Gastrocnemius medialis (tissue), 4 donors: Measurements from ENCODE around the gene ZNF491. TPM values are rescaled to one million over a fixed set of nuclear protein-coding genes. Genes with fewer than 3 reads are reported as not detected.
"Not testable (repeated sequence)": the region's sequence is repeated elsewhere in the genome, so short reads cannot be mapped to it uniquely, and the experiment has no call there.

Experiments used
- ATAC-seq, 2 donors: fragments of 150-250 bp; one replicate each; pipeline ENCODE4 v1.9.1; 2016
- DNase-seq, 2 donors: peaks; one replicate each; pipeline ENCODE4 v3.0.0-alpha.2; 2019
- H3K27ac ChIP-seq, 4 donors: fragments of 200-600 bp; sonication (generic); 1 replicate in 1 of 4; 2 replicates in 3 of 4; pipeline ENCODE4 v1.5.1; 2016 to 2018; ENCODE audit warnings: mild to moderate bottlenecking in 2 of 4, moderate library complexity in 1 of 4
- H3K27me3 ChIP-seq, 3 donors: fragments of 200-600 bp; sonication (generic) in 2 of 3; 1 replicate in 1 of 3; 2 replicates in 2 of 3; pipeline versions ENCODE4 v1.5.1 to v1.6.0; 2016 to 2019; ENCODE audit warnings: mild to moderate bottlenecking in 1 of 3, moderate library complexity in 1 of 3
- H3K36me3 ChIP-seq, 2 donors: fragments of 200-600 bp; sonication (generic) in 1 of 2; one replicate each; pipeline ENCODE4 v1.5.1; 2017 to 2018
- H3K4me1 ChIP-seq, 2 donors: fragments of 200-600 bp; sonication (generic) in 1 of 2; one replicate each; pipeline ENCODE4 v1.5.1; 2016 to 2017; ENCODE audit warnings: mild to moderate bottlenecking in 2 of 2
- H3K4me3 ChIP-seq, 4 donors: fragments of 200-600 bp; sonication (generic) in 3 of 4; 1 replicate in 1 of 4; 2 replicates in 3 of 4; pipeline ENCODE4 v1.5.1; 2016 to 2019; ENCODE audit warnings: mild to moderate bottlenecking in 2 of 4
- H3K9me3 ChIP-seq, 3 donors: fragments of 200-600 bp; sonication (generic) in 2 of 3; 1 replicate in 1 of 3; 2 replicates in 2 of 3; pipeline ENCODE4 v1.5.1; 2016 to 2019
- CTCF ChIP-seq, 5 experiments: fragments of 450-650 bp in 3 of 5; fragments of 200-600 bp in 2 of 5; sonication (generic) in 2 of 5; IDR thresholded peaks in 4 of 5; conservative IDR thresholded peaks in 1 of 5; 1 replicate in 4 of 5; 2 replicates in 1 of 5; pipeline ENCODE4 v1.5.1; 2016 to 2019; ENCODE audit warnings: antibody characterized with exemption in 5 of 5, mild to moderate bottlenecking in 3 of 5, moderate library complexity in 3 of 5
- POLR2A ChIP-seq, 2 donors: fragments of 450-650 bp; IDR thresholded peaks; one replicate each; pipeline ENCODE4 v1.6.1; 2017; ENCODE audit warnings: antibody characterized with exemption in 2 of 2, mild to moderate bottlenecking in 2 of 2, moderate library complexity in 2 of 2
- in situ Hi-C, 4 donors: fragments of 200-750 bp; cut with MboI; loops; one replicate each; pipeline versions ENCODE4 v1.15.0 to v1.8.0; 2017; ENCODE audit warnings: low sequenced_read_pairs in 4 of 4
- intact Hi-C: fragments of 100-400 bp; cut with DNase I; formaldehyde crosslinking; loops from one replicate; pipeline ENCODE4 v1.15.1; 2023; ENCODE audit warnings: low total_unique reads
- total RNA-seq, 4 donors: library from RNA; depleted of rRNA; stranded (reverse); fragments of >200 nt; gene quantifications; one replicate each; pipeline versions ENCODE4 v1.1.0 to v1.2.3, GENCODE V29; 2016

Gene ZNF491
- total RNA-seq, 4 donors from 2014 or later = 0.92 to 1.8 (median 1.4) TPM

- intact Hi-C loops = loop anchor here (1.0 to 10.0 kb wide), 3 partner anchors 28 to 788 kb away; partner anchors contain the start of gene ZNF564
- in situ Hi-C loops = no loop called here
Measured at GRCh38 chr19:11766597-11767591, 31.4 kb upstream of the ZNF491 start, which contains the start of gene ZNF441. ZNF441 (plus strand) TSS chr19:11767000; CDS start chr19:11767194, 194 bp downstream.

GRCh38 chr19:11767633-11768133 is 30.6 kb upstream of the ZNF491 start:
- Histone ChIP-seq H3K27me3 (no peaks in the 10 kb centered on the region), H3K27ac (peak overlapping the region; percentile 85 to 89 (median 86)), H3K4me3 (peak overlapping the region; percentile 71 to 86 (median 82)), H3K36me3 (no peaks in the 10 kb centered on the region), H3K4me1 (peaks cover 9 to 14% of the 10 kb centered on the region in 2 donors), H3K9me3 (no peaks in the 10 kb centered on the region)
- in situ Hi-C loops = no loop called here
- no peak for TF ChIP-seq CTCF (IDR thresholded peaks at IDR 0.05 in 4 of 5, conservative IDR thresholded peaks at IDR 0.05 in 1 of 5)
- no peak for TF ChIP-seq POLR2A (IDR thresholded peaks at IDR 0.05)
- intact Hi-C loops = loop anchor here (1.0 to 10.0 kb wide), 3 partner anchors 28 to 787 kb away; partner anchors contain the start of gene ZNF564
- no peak for ATAC-seq
- DNase-seq = no peak

More at GRCh38 chr19:11766597-11767591, 31.4 kb upstream of the ZNF491 start, which contains the start of gene ZNF441:
- peak; percentile 97 to 98 for ATAC-seq
- Histone ChIP-seq H3K27me3 (no peaks in the 10 kb centered on the region), H3K9me3 (no peaks in the 10 kb centered on the region), H3K4me1 (peaks cover 9 to 14% of the 10 kb centered on the region in 2 donors), H3K4me3 (peak within 1 kb of the TSS; percentile 71 to 86 (median 82)), H3K36me3 (no peaks in the 10 kb centered on the region), H3K27ac (peak within 1 kb of the TSS; percentile 85 to 89 (median 86))
- peak; percentile 95 for DNase-seq
- peak; percentile 57 to 66 for TF ChIP-seq POLR2A (IDR thresholded peaks at IDR 0.05)
- TF ChIP-seq CTCF (IDR thresholded peaks at IDR 0.05 in 4 of 5, conservative IDR thresholded peaks at IDR 0.05 in 1 of 5) = no peak

GRCh38 chr19:11769995-11770394 is 28.3 kb upstream of the ZNF491 start:
- ATAC-seq (no peak), DNase-seq (no peak)
- H3K9me3 ChIP-seq = no peaks in the 10 kb centered on the region
- no peak overlapping the region for H3K27ac ChIP-seq
- no peak overlapping the region for H3K4me3 ChIP-seq
- H3K4me1 ChIP-seq = peaks cover 9 to 14% of the 10 kb centered on the region in 2 donors
- intact Hi-C loops (loop anchor here (10.0 kb wide), 1 partner anchor 785 kb away; the partner anchor contains the start of gene ZNF564), in situ Hi-C loops (no loop called here)
- H3K36me3 ChIP-seq = no peaks in the 10 kb centered on the region
- no peaks in the 10 kb centered on the region for H3K27me3 ChIP-seq
- TF ChIP-seq CTCF (IDR thresholded peaks at IDR 0.05 in 4 of 5, conservative IDR thresholded peaks at IDR 0.05 in 1 of 5) (no peak), POLR2A (IDR thresholded peaks at IDR 0.05) (no peak)

GRCh38 chr19:11771520-11771919 is 26.8 kb upstream of the ZNF491 start:
- H3K27me3 ChIP-seq, H3K36me3 ChIP-seq, H3K27ac ChIP-seq, H3K9me3 ChIP-seq, H3K4me3 ChIP-seq, DNase-seq, intact Hi-C loops, ATAC-seq, in situ Hi-C loops: not testable (repeated sequence)
- H3K4me1 ChIP-seq = peaks cover 9 to 14% of the 10 kb centered on the region in 2 donors

GRCh38 chr19:11776669-11777068 is 21.7 kb upstream of the ZNF491 start:
- H3K4me3 ChIP-seq, intact Hi-C loops, in situ Hi-C loops, H3K27ac ChIP-seq, H3K27me3 ChIP-seq, H3K4me1 ChIP-seq, DNase-seq, ATAC-seq: not testable (repeated sequence)
- Histone ChIP-seq H3K36me3 (peaks cover 23 to 57% of the 10 kb centered on the region in 2 donors), H3K9me3 (peaks cover 7 to 23% (median 21%) of the 10 kb centered on the region in 3 donors)
